Measurements from ENCODE around the gene PTGER1. TPM values are rescaled to one million over a fixed set of nuclear protein-coding genes. Genes with fewer than 3 reads are reported as not detected.

Gene PTGER1
- total and polyA plus RNA-seq, 2 donors (not counting 3 experiments of a cell fraction or from before 2014, with no cell fraction given) = 0.21 to 0.40 TPM

- ChIA-PET CTCF (interaction anchor here (0.5 to 4.1 kb wide), 8 partner anchors 16 to 343 kb away, joined by 3 to 12 read pairs (median 5); partner anchors contain the start of genes ASF1B, DNAJB1 and GIPC1), POLR2A (no interaction called here)
- H4K20me1 ChIP-seq (replicated peaks; ENCODE audit: control insufficient read depth, extremely low read depth, insufficient read depth, low read length) = no peaks in the 10 kb centered on the region
- peaks cover 3 to 19% of the 10 kb centered on the region in 2 experiments for H3K36me3 ChIP-seq (ENCODE audit: control insufficient read depth in 2 of 2, extremely low read depth in 1 of 2, insufficient read depth in 2 of 2, low read length in 2 of 2)
- no peaks in the 10 kb centered on the region for H3K27me3 ChIP-seq (ENCODE audit: control insufficient read depth in 2 of 2, insufficient read depth in 2 of 2, low read length in 2 of 2)
- intact Hi-C loops (cut with micrococcal nuclease) (loop anchor here (5.0 kb wide), 1 partner anchor 342 kb away; the partner anchor contains the start of gene ASF1B), dilution Hi-C loops (cut with MboI; ENCODE audit: extremely low pct_ligation_motif_present, low sequenced_read_pairs) (no loop called here)
- DNase-seq (ENCODE audit: low read depth, low spot score) (no peak), FAIRE-seq (no peak)
- H3K4me1 ChIP-seq (ENCODE audit: control insufficient read depth, extremely low read depth, insufficient read depth, low read length) = peaks cover 14% of the 10 kb centered on the region
- no peak overlapping the region for H2AFZ ChIP-seq (ENCODE audit: low read depth, low read length)
- H3K4me2 ChIP-seq (ENCODE audit: insufficient read depth, low read length) = no peak overlapping the region
- no peak overlapping the region for H3K9ac ChIP-seq (replicated peaks; ENCODE audit: extremely low read depth, insufficient read depth, low read length)
- no peaks in the 10 kb centered on the region for H3K9me3 ChIP-seq (replicated peaks; ENCODE audit: control insufficient read depth, insufficient read depth, low read length)
- H3K9me1 ChIP-seq (replicated peaks; ENCODE audit: control insufficient read depth, extremely low read depth, insufficient read depth, low read length) = no peaks in the 10 kb centered on the region
- no peak overlapping the region for H3K27ac ChIP-seq (ENCODE audit: insufficient read depth, low read depth, low read length)
- no TSS peak for BruUV-seq (replicated peaks)
- TF ChIP-seq FOS (IDR thresholded peaks at IDR 0.05; ENCODE audit: borderline replicate concordance, insufficient read depth, low read length) = no peak
- TF ChIP-seq JUN (IDR thresholded peaks at IDR 0.05; ENCODE audit: borderline replicate concordance, insufficient read depth, insufficient read length, low read depth) = no peak
- TF ChIP-seq GATA2 (IDR thresholded peaks at IDR 0.05; ENCODE audit: insufficient read depth, insufficient read length, low read depth, low read length) = no peak
- no peak for TF ChIP-seq CTCF (IDR thresholded peaks at IDR 0.05; ENCODE audit: extremely low read depth in 1 of 2, insufficient read depth in 1 of 2, low read depth in 1 of 2, low read length in 2 of 2)
- no peak for TF ChIP-seq EZH2 (IDR thresholded peaks at IDR 0.05; ENCODE audit: borderline replicate concordance, low read depth, low read length, severe bottlenecking)
- no peak for TF ChIP-seq POLR2A (IDR thresholded peaks at IDR 0.05; ENCODE audit: low read depth, low read length)
- TF ChIP-seq MAX (IDR thresholded peaks at IDR 0.05; ENCODE audit: insufficient read depth, insufficient read length) = no peak
- TF ChIP-seq POLR2AphosphoS5 (IDR thresholded peaks at IDR 0.05; ENCODE audit: insufficient read depth, low read depth, low read length) = no peak
- TF ChIP-seq MYC (IDR thresholded peaks at IDR 0.05; ENCODE audit: low read depth, low read length) = no peak
- no peaks in the 10 kb centered on the region for H3K79me2 ChIP-seq (ENCODE audit: control insufficient read depth, insufficient read depth, low read length)
- no peak overlapping the region for H3K4me3 ChIP-seq (replicated peaks in 1 of 3; ENCODE audit: insufficient read depth in 1 of 3, low read depth in 1 of 3, low read length in 3 of 3)
Measured at GRCh38 chr19:14479309-14479974, 4.3 kb upstream of the PTGER1 start.
